ENCODE measurements around the gene DZIP3.

DNA sequence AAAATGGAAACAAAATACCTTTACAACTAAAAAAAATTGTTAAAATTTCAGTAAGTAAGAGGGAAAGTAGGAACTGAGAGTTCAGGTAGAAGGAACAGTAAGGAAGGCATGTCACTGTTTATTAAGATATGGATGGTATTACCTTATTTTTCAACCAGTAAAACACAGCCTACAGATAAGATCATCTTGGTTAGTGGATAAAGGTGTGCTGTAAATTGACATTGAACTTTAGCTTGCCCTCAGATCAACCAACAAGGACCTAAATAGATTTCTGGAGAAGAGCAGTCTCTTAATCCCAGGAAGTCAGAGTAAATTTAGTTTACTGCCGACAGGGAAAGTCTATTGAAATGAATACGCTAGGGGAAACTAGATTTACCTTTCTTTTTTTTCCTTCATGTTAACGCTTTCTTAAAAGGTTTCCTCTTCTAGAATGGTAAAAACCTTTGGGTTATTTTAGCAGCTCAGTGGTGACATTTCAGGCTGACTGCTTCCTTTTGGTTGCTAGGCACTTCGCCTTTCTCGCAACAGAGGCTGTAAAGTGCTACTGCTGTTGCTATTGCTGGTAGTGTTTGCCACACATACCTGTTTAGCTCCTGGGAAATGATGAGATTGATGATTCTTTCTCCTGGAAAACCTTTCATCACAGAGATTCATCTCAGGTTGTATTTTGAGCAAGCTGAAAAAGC, 12.9 kb downstream of the DZIP3 start:
- TF ChIP-seq, protein P1, sequence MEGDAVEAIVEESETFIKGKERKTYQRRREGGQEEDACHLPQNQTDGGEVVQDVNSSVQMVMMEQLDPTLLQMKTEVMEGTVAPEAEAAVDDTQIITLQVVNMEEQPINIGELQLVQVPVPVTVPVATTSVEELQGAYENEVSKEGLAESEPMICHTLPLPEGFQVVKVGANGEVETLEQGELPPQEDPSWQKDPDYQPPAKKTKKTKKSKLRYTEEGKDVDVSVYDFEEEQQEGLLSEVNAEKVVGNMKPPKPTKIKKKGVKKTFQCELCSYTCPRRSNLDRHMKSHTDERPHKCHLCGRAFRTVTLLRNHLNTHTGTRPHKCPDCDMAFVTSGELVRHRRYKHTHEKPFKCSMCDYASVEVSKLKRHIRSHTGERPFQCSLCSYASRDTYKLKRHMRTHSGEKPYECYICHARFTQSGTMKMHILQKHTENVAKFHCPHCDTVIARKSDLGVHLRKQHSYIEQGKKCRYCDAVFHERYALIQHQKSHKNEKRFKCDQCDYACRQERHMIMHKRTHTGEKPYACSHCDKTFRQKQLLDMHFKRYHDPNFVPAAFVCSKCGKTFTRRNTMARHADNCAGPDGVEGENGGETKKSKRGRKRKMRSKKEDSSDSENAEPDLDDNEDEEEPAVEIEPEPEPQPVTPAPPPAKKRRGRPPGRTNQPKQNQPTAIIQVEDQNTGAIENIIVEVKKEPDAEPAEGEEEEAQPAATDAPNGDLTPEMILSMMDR (IDR thresholded peaks at IDR 0.05), result no peak
- no peak for TF ChIP-seq POLR2A (IDR thresholded peaks at IDR 0.05)

Measured in heart left ventricle (tissue), 13 donors.